PFSK-1 (cell line): ENCODE data around the gene CTNND2.

ENCODE experiments used
- FOXP2 ChIP-seq: optimal IDR thresholded peaks from 2 replicates; pipeline ENCODE3; 2011; ENCODE audit warnings: borderline replicate concordance, control low read depth, inconsistent platforms; ENCODE audit not compliant: insufficient read depth; ENCODE audit errors: extremely low read length, extremely low read depth
- POLR2AphosphoS5 ChIP-seq: IDR thresholded peaks from 2 replicates; pipeline ENCODE4 v1.6.1; 2012; ENCODE audit warnings: low read depth, mild to moderate bottlenecking, control low read depth, low read length, moderate library complexity
- SIN3A ChIP-seq: IDR thresholded peaks from 2 replicates; pipeline ENCODE4 v1.6.1; 2012; ENCODE audit warnings: mild to moderate bottlenecking, low read length, moderate library complexity, borderline replicate concordance; ENCODE audit not compliant: insufficient read depth
- TAF1 ChIP-seq: IDR thresholded peaks from 2 replicates; pipeline ENCODE4 v1.6.1; 2012; ENCODE audit warnings: low read length, control low read depth, borderline replicate concordance; ENCODE audit not compliant: insufficient read depth
- TF ChIP-seq, protein P1 (sequence below), 2 experiments: IDR thresholded peaks; 2 replicates each; pipeline versions ENCODE4 v1.6.1 to v1.8.0; 2011 to 2012; ENCODE audit warnings: low read depth in 2 of 2, low read length in 2 of 2, control low read depth in 1 of 2, inconsistent platforms in 1 of 2, mild to moderate bottlenecking in 1 of 2, moderate library complexity in 1 of 2; ENCODE audit not compliant: insufficient read depth in 1 of 2

CTNND2 gene

DNA sequence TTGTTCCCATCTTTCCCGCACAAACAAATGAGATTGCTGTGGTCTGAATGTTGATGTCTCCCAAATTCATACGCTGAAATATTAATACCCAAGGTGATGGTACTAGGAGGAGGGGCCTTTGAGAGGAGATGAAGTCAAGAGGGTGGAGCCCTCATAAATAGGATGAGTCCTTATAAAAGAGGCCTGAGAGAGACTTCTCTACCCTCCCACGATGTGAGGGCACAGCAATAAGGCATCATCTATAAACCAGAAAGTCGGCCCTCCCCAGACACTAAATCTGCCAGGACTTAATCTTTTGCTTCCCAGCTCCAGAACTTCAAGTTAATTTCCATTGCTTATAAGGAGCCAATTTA lies 170.4 kb downstream of the CTNND2 start:
- TF ChIP-seq, protein P1, sequence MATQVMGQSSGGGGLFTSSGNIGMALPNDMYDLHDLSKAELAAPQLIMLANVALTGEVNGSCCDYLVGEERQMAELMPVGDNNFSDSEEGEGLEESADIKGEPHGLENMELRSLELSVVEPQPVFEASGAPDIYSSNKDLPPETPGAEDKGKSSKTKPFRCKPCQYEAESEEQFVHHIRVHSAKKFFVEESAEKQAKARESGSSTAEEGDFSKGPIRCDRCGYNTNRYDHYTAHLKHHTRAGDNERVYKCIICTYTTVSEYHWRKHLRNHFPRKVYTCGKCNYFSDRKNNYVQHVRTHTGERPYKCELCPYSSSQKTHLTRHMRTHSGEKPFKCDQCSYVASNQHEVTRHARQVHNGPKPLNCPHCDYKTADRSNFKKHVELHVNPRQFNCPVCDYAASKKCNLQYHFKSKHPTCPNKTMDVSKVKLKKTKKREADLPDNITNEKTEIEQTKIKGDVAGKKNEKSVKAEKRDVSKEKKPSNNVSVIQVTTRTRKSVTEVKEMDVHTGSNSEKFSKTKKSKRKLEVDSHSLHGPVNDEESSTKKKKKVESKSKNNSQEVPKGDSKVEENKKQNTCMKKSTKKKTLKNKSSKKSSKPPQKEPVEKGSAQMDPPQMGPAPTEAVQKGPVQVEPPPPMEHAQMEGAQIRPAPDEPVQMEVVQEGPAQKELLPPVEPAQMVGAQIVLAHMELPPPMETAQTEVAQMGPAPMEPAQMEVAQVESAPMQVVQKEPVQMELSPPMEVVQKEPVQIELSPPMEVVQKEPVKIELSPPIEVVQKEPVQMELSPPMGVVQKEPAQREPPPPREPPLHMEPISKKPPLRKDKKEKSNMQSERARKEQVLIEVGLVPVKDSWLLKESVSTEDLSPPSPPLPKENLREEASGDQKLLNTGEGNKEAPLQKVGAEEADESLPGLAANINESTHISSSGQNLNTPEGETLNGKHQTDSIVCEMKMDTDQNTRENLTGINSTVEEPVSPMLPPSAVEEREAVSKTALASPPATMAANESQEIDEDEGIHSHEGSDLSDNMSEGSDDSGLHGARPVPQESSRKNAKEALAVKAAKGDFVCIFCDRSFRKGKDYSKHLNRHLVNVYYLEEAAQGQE (IDR thresholded peaks at IDR 0.05; ENCODE audit: insufficient read depth in 1 of 2, low read depth in 2 of 2, low read length in 2 of 2): no peak
- TF ChIP-seq SIN3A (no peak), FOXP2 (no peak), TAF1 (no peak), POLR2AphosphoS5 (no peak)

DNA sequence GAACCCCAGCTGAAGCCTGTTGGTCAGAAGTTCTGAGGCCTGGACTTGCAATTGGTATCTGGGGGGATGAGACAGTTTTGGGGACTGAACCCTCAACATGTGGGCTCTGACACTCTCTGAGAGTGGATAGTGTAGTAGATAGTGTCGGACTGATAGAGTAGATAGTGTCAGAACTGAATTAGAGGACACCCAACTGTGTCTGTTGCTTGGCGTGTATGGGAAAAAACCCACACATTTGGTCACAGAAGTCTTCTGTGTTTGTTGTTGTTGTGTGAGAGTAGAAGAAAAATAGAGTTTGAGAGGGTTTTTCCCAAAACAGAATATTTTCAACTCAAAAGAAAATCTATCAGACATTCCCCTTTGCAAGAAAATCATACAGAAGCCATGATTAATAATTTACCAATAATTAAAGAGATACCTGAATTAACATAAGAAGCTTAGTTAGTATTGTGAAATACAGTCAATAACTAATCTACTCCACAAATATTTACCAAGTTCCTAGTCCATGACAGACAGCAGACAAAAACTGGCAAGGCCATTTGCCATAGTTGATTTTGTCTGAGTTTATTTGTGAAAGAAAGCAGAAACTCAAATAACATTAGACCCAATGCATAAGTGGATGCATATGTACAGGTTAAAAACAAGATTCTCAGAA lies 170.9 kb downstream of the CTNND2 start:
- TF ChIP-seq SIN3A (no peak), TAF1 (no peak), POLR2AphosphoS5 (no peak), FOXP2 (no peak)
- TF ChIP-seq, protein P1 (IDR thresholded peaks at IDR 0.05; ENCODE audit: insufficient read depth in 1 of 2, low read depth in 2 of 2, low read length in 2 of 2): no peak

DNA sequence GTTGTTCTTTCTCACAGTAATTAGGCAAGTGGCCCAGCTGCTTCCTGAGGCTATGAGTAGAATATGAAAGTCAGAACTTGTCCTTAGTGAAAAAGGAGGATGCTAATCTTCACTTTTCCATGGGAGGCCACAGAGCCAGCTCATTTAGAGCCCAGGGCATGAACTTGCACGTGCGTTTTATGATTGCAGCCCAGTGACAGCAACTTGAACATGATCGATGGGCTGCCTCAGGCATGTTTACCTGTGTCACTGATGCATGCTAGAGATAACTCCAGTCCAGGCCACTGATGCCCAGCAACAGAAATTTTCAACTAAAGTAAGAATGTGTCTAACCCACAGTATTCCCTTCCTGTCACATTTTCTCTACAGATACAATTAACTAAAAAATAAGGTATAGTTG lies 179.3 kb downstream of the CTNND2 start:
- TF ChIP-seq POLR2AphosphoS5: no peak
- TF ChIP-seq TAF1: no peak
- no peak for TF ChIP-seq SIN3A
- no peak for TF ChIP-seq FOXP2
- TF ChIP-seq, protein P1 (IDR thresholded peaks at IDR 0.05; ENCODE audit: insufficient read depth in 1 of 2, low read depth in 2 of 2, low read length in 2 of 2): no peak

DNA sequence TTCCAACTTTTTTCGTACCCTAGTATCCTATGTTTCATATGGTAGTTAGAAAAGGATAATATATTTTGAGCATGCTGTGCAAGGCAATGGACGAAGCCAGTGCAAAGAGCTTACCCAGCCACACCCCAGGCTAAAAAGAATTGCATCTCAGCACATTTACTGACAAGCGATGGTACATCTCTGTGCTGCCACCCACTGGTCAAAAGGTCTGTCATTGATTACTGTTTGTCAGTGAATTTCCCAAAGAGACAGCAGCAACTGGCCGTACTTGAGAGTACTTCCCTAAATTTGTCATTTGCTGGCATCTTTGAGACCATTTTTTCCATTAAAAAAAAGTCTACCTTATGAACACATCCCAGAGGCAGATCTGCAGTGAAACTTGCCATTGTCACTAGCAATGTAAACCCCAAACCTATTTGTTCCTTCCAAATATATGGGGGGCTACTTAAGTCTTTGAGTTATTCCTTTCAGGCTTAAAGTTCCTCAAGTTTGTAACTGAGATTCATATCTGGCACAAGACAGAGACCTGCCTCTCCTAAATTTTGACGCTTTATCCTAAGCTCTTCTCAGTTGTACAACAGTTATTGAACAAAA lies 184.3 kb downstream of the CTNND2 start:
- no peak for TF ChIP-seq SIN3A
- no peak for TF ChIP-seq FOXP2
- TF ChIP-seq TAF1: no peak
- no peak for TF ChIP-seq POLR2AphosphoS5
- TF ChIP-seq, protein P1 (IDR thresholded peaks at IDR 0.05; ENCODE audit: insufficient read depth in 1 of 2, low read depth in 2 of 2, low read length in 2 of 2): no peak

DNA sequence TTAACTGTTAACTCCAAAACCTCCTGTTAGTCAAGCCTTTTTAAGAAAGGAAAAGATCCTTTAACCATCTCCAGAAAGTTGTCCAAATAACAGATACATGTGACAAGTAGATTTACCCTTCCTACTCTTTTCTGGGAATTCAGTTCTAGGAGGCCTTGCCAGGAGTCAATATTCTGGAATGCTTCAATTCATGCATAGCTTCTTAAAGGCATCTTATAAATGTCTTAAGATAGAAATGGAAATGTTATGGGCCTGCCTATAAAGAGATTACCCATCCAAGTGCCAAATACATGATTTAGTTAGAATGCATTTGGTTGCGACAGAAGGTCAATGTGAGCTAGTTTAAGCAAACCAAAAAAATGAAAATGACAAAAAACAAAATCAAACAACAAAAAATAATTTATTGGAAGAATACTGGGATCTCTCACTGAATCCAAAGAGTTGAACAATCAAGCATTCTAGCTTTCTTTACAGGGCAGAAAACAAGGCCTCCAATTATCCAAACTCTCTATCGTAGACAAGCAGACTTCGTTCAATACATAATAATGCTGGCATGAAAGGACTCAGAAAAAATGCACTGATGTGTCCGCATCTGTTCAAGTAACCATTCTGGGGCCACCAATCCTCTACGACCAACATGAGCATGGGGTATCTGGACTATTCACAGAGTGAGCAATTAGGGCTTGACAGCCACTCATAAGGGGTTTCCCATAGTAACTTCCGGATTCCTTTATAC lies 188.6 kb downstream of the CTNND2 start:
- no peak for TF ChIP-seq FOXP2
- no peak for TF ChIP-seq TAF1
- TF ChIP-seq SIN3A: no peak
- no peak for TF ChIP-seq POLR2AphosphoS5
- TF ChIP-seq, protein P1 (IDR thresholded peaks at IDR 0.05; ENCODE audit: insufficient read depth in 1 of 2, low read depth in 2 of 2, low read length in 2 of 2): no peak
